Dermis lymphatic vessel endothelial cell (primary cell): ENCODE measurements around the gene MTF1. TPM values are rescaled to one million over a fixed set of nuclear protein-coding genes. Genes with fewer than 3 reads are reported as not detected.

Experiments
- total RNA-seq: library from RNA; depleted of rRNA; stranded (reverse); fragments of >200 nt; gene quantifications from 2 replicates; pipeline ENCODE4 v1.2.1, GENCODE V29; 2014

The MTF1 gene
- 1.5 and 2.3 TPM in 2 replicates for total RNA-seq

DNA sequence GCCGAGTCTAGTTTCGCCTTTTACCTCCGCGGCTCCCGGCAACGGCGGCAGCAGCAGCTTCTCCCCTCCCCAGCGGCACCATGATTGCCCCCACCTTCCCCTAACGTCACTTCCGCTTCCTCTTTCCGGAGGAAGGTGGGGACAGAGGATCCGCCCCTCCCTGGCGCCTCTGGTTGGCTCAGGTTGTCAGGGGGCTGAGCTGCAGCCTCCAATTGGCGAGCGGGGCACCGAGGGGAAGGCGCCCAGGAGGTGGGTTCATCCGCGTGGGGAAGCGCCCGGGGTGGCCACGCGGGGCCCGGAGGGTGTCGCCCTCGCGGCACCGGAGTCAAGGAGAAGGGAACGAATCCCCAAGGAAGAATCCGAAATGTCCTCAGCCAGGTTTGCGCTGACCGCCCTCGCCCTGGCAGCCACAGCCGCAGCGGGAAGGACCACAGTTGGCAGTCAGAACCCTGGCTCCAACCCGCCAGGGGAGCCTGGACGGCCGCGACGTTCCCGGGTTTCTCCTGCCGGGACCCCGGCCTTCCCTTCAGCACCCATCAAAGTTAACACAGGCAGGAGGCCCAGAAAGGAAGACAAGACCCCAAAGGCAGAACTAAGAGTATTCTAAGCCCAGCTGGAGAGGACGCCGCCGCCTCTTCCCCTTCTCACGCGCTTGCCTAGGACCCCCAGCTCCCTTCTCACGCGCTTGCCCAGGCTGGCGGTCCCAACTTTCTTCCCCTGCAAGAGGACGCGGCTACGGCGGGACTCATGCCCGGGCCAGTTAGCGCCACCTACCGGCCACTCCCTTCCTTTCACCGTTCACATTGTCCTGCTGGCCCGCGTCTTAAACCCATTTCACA is at the start of gene MTF1:
Gene MTF1 (minus strand): TSS at position 86 of the 839 bp plus-strand sequence. CDS start 1,934 bp downstream, outside the sequence.

DNA sequence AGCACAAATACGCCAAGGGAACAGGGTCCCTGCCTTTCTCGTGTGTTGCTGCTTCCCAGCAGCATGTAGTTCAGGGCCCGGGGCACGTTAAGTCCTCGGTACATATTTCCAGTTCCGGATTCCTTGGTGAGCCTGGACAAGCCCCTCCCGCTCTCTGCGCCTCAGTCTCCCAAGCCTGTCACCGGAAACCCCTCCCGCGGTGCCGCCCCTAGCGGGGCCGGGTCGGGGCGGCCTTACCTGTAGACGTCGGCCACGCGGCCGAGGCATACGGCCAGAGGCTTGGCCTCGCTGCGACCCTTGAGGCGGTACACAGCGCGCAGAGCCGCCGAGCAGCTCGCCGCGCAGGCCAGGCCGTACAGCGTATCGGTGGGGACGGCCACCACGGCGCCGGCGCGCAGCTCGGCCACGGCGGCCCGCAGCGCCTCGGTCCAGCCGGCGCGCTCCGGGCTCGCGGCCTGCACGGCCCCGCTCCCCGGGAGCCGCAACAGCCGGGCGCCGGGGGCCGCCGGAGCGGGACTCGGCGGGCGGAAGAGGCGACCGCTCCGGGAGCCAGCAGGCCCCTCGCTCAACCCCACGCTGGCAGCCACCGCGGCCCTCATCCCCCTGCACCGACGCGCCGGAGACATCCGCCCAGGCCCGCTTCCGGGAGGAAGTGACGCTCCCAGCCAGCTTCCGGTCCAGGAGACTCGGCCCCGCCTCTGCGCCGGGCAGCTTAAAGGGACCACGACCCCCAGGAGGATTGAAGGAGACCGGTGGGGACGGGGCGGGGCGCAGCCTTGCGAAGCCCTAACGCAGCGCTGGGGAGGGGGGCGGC is 51.6 kb downstream of the MTF1 start, which contains the start of the genes C1orf122 and YRDC:
Gene C1orf122 (plus strand): TSS at position 236 of the 814 bp plus-strand sequence. CDS start 615 bp downstream, outside the sequence.
Gene YRDC (minus strand): TSS at position 654 of the 814 bp plus-strand sequence. CDS start 28 bp downstream, at position 626.

DNA sequence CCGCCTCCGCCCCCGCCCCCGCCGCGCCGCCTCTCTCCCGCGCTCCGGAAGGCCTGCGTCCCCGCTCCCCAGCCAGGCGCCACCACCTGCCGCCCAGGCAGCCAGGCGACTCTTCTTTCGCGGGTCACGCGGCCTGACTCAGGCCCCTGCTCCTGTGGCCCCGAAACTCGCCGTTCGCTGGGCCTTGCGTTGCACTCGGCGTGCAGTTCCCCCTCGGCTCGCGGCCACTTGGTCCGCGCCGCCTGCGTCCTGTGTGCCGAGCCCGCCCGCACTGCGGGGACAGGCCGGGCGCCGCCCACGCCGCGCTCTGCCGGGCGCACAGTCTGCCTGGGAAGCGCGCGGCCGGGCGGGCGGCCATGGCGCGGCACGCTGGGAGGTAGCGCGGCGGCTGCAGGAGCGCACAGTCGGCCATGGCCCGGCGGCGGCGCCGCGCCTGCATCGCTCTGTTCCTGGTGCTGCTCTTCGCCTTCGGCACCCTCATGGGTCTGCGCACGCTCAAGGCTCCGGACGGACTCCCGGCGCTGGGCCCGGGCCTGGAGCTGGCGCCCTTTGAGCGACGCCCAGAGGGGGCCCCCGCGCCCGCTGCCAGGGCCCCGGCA is 65.5 kb downstream of the MTF1 start, which contains the start of gene MANEAL:
Gene MANEAL (plus strand): TSS at position 75 of the 599 bp plus-strand sequence. CDS start 336 bp downstream, at position 411.

DNA sequence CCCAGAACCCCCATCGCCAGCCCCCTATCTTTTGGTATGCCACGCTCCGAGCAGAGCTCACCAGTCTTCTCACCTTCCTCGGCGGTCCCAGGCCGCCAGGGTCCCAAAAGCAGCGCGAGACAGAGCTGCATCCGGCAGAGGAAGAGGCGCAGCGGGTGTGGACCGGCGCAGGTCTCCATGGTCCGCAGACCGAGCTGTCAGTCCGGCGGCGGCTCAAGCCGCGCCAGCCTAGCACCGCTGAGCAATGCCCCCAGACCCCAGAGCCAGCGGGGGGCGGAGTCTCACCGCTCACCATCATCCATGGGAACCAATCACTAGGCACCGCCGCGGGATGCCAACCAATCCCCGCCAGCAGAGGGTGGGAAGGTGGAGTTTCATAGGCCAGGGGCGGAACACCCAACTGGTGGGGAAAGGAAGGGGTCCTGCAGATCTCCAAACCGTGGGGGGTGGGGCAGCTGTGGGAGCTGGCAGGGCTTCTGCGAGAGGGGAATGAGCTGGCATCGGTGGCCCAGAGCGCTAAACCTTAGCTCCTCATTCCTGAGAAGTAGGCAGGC is 94.4 kb downstream of the MTF1 start, which contains the start of gene EPHA10:
Gene EPHA10 (minus strand): TSS at position 233 of the 554 bp plus-strand sequence. CDS start 54 bp downstream, at position 179.

Other genes with a start within 250 kb of the MTF1 start
- gene RSPO1, start 224.7 kb downstream of the MTF1 start, total RNA-seq = not detected in 2 replicates
- 1.2 and 1.5 TPM in 2 replicates for gene CDCA8, start 167.1 kb downstream of the MTF1 start, total RNA-seq
- gene EPHA10, start 94.5 kb downstream of the MTF1 start, total RNA-seq = under 0.01 TPM in 2 replicates
- gene MANEAL, start 65.7 kb downstream of the MTF1 start, total RNA-seq = 0.54 and 0.69 TPM in 2 replicates
- gene C1orf122, start 51.8 kb downstream of the MTF1 start, total RNA-seq = 8.8 and 15.6 TPM in 2 replicates
- gene YRDC, start 51.4 kb downstream of the MTF1 start, total RNA-seq = 13.7 and 14.4 TPM in 2 replicates
- 23.5 and 24.3 TPM in 2 replicates for gene INPP5B, start 87.5 kb upstream of the MTF1 start, total RNA-seq
- 47.1 and 72.6 TPM in 2 replicates for gene SF3A3, start 130.4 kb upstream of the MTF1 start, total RNA-seq
- gene FHL3, start 145.9 kb upstream of the MTF1 start, total RNA-seq = 6.6 and 11.4 TPM in 2 replicates
- gene UTP11, start 153.1 kb upstream of the MTF1 start, total RNA-seq = 33.6 and 43.5 TPM in 2 replicates
- under 0.01 TPM in 1 of 2 replicates, not detected in the other for gene POU3F1, start 187.2 kb upstream of the MTF1 start, total RNA-seq